ENCODE measurements around the gene GRIK1. TPM values are rescaled to one million over a fixed set of nuclear protein-coding genes. Genes with fewer than 3 reads are reported as not detected.

The GRIK1 gene
- total and polyA plus RNA-seq, 2 experiments from 2014 or later, result 0.05 TPM; not detected in 1

DNA sequence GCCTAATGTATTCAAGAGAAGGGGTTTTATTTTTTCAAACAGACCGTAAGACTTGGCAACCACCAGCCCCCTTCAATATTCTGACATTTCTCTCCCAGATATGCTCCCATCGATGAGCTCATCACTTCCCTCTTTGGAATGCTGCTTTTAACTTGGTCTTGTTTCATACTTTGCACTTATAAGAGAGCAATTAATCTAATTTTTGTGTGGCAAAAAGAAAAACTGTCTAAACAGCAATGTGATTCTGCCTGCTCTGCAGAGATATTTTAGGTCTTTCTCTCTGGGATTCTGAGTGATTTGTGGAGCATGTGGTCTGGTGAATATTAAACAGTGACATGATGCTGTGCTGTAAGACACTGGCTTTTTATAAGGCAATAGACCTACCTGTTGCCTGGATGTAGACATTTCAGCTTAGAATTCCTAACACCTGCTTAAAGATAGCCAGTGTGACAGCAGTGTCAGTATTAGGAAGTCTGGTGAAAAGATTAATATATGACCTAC lies 356.3 kb downstream of the GRIK1 start:
- H3K27me3 ChIP-seq, result no peaks in the 10 kb centered on the region

DNA sequence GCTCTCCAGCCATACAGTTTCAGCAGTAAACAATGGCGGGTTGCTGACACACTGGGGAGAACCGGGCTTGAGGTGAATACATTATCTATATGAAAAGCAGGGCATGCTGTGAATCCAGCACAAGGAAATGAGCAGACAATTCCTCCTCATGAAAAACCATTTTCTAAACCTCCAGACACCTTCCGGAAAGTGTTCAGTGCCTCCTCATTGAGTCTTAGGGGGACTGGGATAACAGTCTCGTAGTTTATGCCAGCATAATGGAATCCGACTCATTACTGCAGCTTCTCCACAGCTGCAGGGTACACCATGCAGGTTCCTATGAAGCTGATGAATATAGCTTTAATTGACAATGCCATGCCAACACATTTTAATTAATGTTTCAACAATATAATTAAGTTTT lies 356.9 kb downstream of the GRIK1 start:
- no peak overlapping the region for H3K27ac ChIP-seq
- no peak overlapping the region for H3K4me3 ChIP-seq
- TF ChIP-seq, protein P1, sequence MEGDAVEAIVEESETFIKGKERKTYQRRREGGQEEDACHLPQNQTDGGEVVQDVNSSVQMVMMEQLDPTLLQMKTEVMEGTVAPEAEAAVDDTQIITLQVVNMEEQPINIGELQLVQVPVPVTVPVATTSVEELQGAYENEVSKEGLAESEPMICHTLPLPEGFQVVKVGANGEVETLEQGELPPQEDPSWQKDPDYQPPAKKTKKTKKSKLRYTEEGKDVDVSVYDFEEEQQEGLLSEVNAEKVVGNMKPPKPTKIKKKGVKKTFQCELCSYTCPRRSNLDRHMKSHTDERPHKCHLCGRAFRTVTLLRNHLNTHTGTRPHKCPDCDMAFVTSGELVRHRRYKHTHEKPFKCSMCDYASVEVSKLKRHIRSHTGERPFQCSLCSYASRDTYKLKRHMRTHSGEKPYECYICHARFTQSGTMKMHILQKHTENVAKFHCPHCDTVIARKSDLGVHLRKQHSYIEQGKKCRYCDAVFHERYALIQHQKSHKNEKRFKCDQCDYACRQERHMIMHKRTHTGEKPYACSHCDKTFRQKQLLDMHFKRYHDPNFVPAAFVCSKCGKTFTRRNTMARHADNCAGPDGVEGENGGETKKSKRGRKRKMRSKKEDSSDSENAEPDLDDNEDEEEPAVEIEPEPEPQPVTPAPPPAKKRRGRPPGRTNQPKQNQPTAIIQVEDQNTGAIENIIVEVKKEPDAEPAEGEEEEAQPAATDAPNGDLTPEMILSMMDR (IDR thresholded peaks at IDR 0.05; ENCODE audit: low read depth, low read length), result no peak
- H3K4me1 ChIP-seq (ENCODE audit: low read depth), result no peaks in the 10 kb centered on the region
- DNase-seq (ENCODE audit: low read depth in 1 of 2, low spot score in 1 of 2), result no peak
- H3K27me3 ChIP-seq, result no peaks in the 10 kb centered on the region
- no peaks in the 10 kb centered on the region for H3K36me3 ChIP-seq
- H3K9me3 ChIP-seq (ENCODE audit: low read depth), result no peaks in the 10 kb centered on the region

More for the DNA sequence above, 356.3 kb downstream of the GRIK1 start:
- no peak for DNase-seq (ENCODE audit: low read depth in 1 of 2, low spot score in 1 of 2)
- Histone ChIP-seq H3K27ac (no peak overlapping the region), H3K36me3 (no peaks in the 10 kb centered on the region), H3K4me3 (no peak overlapping the region), H3K9me3 (ENCODE audit: low read depth) (no peaks in the 10 kb centered on the region), H3K4me1 (ENCODE audit: low read depth) (no peaks in the 10 kb centered on the region)
- TF ChIP-seq, protein P1 (IDR thresholded peaks at IDR 0.05; ENCODE audit: low read depth, low read length), result no peak

DNA sequence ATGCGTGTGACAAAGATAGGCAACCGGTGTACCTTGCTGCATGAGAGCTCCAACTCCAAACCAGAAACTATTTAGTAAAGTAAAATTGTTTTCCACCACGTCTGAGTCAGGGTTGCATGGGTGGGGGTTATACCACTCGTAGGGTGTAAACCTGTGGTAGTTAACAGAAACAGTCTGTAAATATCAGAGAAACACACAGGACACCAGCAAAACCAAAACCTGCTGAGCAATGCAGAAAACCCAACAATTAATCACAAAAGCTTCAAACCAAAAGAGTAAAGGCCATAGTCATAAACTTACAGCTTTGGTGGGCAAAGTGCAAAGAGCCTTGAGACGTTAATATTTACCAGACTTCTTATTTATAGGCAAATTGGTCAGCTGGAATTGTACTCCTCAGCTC lies 358.4 kb downstream of the GRIK1 start:
- Histone ChIP-seq H3K4me1 (ENCODE audit: low read depth) (no peaks in the 10 kb centered on the region), H3K4me3 (no peak overlapping the region), H3K27ac (no peak overlapping the region), H3K9me3 (ENCODE audit: low read depth) (no peaks in the 10 kb centered on the region), H3K27me3 (no peaks in the 10 kb centered on the region), H3K36me3 (no peaks in the 10 kb centered on the region)
- DNase-seq (ENCODE audit: low read depth in 1 of 2, low spot score in 1 of 2), result no peak
- TF ChIP-seq, protein P1 (IDR thresholded peaks at IDR 0.05; ENCODE audit: low read depth, low read length), result no peak

DNA sequence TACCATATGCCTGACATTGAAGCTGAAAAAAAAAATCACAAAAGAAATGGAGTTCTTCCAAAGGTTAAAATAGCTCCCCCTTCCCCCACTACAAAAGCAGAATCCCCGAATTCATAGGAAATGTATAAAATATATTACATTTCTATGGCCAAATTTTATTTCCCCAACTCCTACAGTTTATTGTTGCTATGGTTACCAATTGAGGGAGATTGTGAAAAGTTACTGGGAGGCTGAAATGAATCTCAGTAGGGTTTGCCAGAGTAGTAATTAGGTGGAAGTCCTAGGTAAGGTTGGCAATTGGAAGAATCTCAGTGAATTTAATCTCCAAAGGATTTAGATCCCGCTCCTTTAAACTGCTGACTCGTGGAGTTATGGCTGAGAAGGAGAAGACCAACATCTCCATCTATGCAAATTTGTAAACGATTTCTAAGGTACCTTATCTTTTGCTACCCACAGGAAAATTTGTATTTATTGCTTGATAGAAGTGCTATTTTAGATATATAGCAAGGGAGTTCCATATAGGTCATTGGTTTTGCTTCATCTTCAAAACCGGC lies 359.0 kb downstream of the GRIK1 start:
- no peak overlapping the region for H3K4me3 ChIP-seq
- no peaks in the 10 kb centered on the region for H3K4me1 ChIP-seq (ENCODE audit: low read depth)
- DNase-seq (ENCODE audit: low read depth in 1 of 2, low spot score in 1 of 2), result no peak
- no peaks in the 10 kb centered on the region for H3K27me3 ChIP-seq
- H3K36me3 ChIP-seq, result no peaks in the 10 kb centered on the region
- H3K27ac ChIP-seq, result no peak overlapping the region
- no peaks in the 10 kb centered on the region for H3K9me3 ChIP-seq (ENCODE audit: low read depth)
- TF ChIP-seq, protein P1 (IDR thresholded peaks at IDR 0.05; ENCODE audit: low read depth, low read length), result no peak

DNA sequence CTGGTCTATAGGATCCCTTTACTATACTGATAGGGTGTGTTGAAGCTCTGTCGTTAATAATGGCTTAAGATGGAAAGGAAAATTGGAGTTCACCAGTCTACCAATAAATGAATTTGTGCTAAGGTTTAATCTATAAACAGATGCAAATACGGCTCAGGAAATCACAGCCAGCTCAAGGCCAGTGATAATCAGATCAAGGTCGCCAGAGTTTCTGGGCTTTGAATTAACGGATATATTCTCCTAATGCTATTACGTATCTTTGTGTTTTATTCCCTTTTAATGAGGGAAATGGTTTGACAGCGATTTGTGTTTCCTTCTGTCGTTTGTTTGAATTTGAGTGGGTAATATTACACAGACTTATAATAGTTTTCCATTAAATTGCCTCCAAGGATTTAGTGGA lies 361.5 kb downstream of the GRIK1 start:
- Histone ChIP-seq H3K9me3 (ENCODE audit: low read depth) (no peaks in the 10 kb centered on the region), H3K27ac (no peak overlapping the region), H3K4me3 (no peak overlapping the region), H3K27me3 (no peaks in the 10 kb centered on the region), H3K4me1 (ENCODE audit: low read depth) (no peaks in the 10 kb centered on the region), H3K36me3 (no peaks in the 10 kb centered on the region)
- no peak for DNase-seq (ENCODE audit: low read depth in 1 of 2, low spot score in 1 of 2)
- TF ChIP-seq, protein P1 (IDR thresholded peaks at IDR 0.05; ENCODE audit: low read depth, low read length), result no peak

Data from cardiac muscle cell (in vitro differentiated cells and primary cell).